Activated CD4-positive, alpha-beta T cell treated with anti-CD3 and anti-CD28 coated beads, Interleukin-2, Interleukin-6, amounts not matched to agents 100 ng/mL and 50 ng/mL, durations not matched to agents 16 hours and 8 hours (primary cell): ENCODE results near the gene AGRP.
"Not testable (repeated sequence)": the region's sequence is repeated elsewhere in the genome, so short reads cannot be mapped to it uniquely, and the experiment has no call there.

ENCODE experiments used
- DNase-seq: peaks from one replicate; pipeline ENCODE4 v3.0.0-alpha.2; 2020

Gene AGRP, protein sequence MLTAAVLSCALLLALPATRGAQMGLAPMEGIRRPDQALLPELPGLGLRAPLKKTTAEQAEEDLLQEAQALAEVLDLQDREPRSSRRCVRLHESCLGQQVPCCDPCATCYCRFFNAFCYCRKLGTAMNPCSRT

DNA sequence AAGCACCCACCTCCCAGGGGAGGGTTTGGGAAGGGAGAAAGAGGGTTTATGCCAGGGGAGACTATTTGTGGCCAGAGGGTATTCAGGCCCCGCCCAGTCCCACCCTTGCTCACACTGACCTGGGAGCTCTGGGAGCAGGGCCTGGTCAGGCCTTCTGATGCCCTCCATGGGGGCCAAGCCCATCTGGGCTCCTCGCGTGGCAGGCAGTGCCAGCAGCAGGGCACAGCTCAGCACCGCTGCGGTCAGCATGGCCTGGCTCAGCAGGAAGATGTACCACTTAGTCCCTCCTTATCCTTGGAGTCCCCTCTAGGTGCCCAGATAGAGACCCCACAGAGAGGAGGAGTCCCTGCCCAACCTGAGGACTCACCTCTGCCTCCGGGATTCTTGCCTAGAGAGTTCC lies at the start of gene AGRP:
Gene AGRP, minus strand, starts transcription at position 398 of the 400 bp plus-strand sequence. Its CDS starts 149 bp downstream, at position 249.
- no peak for DNase-seq

DNA sequence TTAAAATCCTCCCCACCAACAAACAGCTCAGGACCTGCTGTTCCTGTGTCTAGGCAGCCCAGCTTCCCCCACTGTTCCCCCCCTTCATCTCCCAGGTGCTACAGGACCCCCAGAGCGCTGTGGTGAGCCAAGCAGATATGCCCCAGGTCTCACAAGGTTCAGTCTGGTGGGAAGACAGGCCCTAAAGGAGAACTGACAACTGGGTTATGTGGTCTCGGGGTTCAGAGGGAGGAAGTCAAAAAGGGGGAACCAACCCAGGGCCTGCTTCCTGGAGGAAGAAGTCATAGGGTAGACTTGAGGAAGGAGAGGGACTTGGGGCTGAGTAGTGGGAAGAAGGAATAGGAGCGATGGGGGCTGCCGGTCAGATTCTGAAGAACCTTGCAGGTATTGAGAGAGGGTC lies 47.9 kb upstream of the AGRP start:
- no peak for DNase-seq

DNA sequence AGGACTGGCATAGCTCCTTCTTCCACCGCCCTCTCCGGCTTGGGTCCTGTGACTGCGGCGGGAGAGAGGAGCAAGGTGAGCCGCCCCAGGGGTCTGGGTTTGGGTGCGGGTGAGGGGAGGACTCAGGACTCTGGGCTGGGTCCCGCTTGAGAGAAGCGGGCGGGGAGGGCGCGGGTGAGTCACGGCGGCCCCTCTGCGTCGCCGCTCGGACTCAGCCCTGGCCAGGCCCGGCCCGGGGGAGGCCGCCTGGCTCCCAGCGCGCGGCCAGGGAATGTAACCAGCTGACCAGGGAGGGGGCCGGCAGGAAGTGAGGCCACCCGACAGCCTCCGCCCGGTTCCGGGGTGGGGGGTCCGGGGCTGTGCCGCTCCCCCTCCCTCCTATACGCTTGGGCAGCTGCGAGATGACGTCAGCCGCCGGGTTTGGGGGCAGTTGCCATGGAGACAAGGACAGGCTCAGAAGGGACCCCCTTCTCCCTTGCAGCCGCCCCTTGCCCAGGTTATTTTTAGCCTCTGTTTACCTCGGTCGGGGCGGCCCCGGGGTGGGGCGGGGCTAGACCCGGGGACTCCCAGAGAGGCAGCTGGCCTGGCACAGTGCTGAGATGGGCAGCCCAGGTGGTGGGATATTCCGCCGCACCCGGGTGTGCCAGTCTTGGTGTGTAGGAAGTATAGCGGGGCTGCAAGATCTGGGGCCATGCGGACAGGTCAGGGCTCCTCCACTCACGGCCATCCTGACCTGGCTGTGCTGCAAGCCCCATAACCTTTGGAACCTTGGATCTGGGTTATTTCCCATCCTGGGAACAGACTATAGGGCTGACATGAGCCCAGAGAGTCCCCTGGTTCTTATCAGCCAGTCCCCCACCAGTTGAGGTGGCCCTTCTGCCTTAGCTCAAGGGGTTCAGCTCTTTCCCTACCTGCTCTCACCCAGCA lies 46.9 kb upstream of the AGRP start:
- no peak for DNase-seq

DNA sequence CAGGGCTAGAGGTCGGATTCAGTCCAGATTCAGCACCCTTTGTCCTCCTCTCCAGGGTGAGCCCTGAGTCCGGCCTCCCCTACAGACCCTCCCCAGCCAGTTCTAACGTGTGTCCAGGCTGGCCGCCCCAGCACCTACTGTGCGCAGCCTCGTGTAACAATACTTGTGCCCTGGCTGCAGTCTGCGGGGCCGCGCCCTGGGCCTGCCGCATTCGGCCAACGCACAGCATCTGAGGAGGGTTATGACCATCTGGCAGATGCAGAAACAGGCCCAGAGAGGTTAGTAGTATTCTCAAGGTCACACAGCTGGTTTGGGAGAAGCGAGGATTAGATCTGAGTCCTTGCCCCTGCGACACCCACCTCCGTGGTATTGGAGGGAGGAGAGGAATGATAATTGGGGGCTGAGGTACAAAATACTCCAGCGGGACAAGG lies 46.2 kb upstream of the AGRP start:
- no peak for DNase-seq

DNA sequence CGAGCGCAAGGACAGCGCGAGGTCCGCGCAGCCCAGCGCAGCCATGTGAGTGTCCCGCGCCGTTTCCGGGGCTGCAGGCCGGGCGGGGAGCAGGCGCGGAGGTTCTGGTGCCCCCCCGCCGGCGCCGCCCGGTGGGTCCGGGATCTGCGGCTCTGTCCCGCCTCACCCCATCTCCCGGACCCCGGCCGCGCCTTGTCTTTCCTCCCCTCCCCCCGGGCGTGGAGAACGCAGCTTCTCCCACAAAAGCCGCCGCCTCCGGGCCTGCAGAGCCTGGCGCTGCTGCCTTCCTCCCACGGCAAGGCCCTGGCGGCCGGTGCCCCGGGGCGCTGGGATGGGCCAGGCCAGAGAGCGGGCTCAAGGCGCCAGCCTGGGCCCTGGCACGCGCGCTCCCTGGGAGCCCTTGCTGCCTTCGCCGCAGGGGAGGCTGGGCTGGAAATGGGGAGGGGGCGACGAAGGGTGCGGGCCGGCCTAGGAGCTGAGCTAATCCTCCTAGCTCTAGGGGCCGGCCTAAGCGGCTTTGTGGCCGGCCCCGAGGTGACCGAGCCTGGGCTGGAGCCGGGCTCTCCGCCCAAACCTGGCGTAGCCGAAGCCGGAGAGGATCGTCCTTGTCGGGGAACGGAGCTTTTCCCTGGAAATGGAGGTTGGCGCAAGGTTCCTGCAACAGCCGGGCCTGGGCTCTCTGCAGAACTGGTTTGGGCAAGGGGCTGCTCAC lies 45.7 kb upstream of the AGRP start:
- peak; percentile 23 for DNase-seq

DNA sequence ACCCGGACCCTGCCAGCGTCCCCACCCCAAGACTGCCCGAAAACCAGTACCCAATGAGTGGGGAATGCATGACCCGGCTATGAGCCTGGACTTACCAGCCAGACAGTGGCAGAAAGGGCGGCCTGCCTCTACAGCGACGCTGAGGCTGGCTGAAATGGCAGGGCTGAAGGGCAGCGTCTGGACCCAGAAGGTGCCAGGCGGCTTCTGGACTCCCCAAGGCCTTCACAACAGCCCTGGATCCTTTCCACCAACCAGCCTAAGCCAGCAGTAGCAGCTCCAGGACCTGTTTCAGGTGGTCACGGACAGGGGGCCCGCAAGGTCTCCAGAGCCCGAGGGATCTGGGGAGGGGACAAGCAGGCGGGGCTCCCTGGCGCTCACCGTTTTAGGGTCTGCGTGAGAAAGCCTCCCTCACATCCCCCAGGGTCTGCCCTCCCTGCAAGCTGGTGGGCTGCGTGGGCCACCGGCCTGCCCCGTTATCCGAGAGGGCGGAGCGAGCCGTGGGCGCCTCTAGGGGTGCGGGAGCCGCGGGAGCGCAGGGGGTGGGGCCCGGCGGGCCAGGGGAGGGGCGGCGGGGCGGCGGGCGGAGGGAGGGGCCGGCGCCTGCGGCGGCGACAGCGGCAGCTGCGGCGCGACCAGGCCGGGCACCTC lies 45.0 kb upstream of the AGRP start, which contains the start of gene RIPOR1:
Gene RIPOR1, plus strand, starts transcription at position 608 of the 648 bp plus-strand sequence. CDS start 9,618 bp downstream, outside the sequence.
- DNase-seq = peak; percentile 36

DNA sequence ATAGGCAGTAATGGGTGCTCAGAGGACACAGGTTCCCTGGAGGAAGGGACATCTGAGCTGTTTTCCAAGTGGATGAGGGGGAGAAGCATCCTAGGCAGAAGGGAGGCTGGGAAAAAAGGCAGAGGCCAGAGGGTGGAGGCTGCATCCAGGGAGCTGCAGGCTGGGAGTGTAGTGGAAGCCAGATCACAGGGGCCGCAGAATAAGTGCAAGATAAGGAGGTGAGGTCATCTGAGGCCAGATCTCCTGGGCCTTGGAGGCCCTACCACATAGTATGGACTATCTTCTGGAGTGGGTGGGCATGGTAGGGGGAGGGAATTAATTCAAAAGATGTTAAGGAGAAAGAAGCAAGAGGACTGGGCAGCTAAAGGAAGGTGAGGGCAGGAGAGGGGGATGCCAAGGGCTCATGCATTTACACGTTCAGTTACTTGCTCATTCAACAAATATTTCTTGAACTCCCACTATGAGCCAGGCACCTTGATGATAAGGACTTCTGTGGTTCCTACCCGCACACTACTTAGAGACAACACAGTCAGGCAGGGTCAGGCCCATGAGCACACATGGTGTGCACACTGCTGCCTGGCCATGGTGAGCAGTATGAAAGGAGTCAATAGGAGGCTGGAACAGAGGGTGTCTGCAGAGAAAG lies 42.9 kb upstream of the AGRP start:
- DNase-seq = no peak

DNA sequence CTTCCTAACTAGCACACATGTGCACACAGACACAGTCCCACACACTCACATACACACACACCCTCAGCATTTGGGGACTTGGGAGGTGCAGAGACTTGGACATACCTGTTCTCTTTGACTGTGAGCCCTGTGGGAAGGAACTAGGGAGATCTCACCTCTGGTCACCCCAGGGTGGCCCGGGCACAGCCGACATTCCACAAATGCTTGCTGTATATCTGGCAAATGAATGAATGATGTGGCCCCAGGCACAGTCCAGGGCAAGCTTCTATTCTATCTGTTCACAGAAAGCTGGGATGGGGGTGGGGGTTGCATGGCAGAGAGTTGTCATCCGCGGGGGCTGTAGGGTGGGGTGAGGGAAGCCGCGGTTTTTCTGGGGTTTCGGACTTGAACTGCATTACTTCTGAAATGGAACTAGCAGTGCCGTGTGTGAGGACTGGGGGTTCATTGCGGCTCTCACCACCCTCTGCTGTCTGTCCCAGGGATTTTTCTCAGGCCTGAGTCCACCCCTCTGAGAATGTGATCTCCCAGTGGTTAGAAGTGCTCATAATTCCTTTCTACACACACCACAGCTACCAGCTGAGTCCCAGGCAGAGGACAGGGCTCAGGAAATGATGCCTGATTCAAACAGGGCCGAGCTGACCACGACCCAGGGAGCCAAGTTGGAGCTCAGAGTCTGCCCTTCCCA lies 42.0 kb upstream of the AGRP start:
- DNase-seq = no peak

DNA sequence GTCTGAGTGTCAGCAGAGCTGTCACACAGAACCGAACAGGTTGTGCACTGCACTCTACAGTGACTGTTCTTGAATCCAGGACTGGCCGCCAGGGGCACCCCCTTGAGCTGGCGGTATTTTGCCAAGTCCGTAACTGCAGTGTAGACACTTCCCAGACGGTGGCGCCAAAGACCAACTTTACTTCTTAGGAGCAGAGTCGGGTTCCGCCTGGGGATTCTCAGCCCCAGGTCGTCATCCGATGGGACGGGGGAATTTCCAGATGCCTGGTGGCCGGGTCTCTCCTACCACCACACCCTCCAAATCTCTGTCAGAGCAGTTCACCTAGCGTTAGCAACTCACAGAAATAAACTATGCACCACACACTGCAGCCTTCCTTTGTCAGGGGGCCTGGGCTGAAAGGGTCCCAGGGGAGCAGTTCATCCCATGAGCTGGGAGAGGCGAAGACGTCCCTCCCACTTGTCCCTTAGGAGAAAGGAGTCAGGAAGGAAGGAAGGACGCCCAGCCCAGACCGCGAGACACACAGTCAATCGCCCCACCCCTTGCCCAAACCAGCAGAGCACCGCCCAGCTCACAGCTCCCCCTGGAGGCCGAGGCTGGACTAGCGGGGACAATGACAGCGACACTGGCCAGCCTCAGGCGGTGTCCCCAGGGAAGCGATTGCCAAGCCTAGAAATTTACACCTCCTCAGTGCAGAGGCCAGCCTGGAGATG lies 37.9 kb upstream of the AGRP start:
- peak; percentile 97 for DNase-seq

DNA sequence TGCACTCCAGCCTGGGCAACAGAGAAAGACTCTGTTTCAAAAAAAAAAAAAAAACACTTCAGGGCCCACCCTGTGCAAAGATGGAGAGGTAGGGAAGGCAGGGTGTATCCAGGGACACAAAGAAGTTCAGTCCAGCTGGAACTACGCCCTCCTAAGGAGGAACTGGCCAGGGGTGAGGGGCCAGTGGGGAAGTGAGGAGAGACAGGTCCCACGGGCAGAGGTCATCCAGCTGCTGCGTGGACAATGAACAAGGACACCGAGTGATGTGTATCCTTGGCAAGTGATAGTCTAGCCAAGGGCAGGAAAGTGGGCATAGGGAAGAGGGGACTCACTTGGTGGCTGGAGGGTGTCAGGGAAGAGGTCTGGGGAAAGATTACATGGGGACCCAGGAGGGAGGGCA lies 35.9 kb upstream of the AGRP start:
- DNase-seq = no peak

DNA sequence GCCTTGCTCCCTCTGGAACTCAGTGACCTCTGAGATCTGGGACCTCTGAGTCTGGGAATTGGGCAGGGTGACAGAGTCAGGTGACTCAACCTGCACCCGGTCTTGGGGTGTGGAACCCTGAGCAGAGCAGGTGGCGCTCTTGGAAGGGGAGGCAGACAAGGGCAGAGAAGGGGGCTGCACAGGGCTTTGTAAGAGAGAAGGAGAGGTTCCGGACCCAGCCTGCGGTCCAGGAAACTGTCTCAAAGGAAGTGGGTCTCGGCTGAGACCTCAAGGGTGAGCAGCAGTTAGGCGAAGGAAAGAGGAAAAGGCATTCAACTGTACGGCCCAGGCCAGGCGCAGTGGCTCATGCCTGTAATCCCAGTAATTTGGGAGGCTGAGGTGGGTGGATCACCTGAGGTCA lies 35.3 kb upstream of the AGRP start:
- no peak for DNase-seq

DNA sequence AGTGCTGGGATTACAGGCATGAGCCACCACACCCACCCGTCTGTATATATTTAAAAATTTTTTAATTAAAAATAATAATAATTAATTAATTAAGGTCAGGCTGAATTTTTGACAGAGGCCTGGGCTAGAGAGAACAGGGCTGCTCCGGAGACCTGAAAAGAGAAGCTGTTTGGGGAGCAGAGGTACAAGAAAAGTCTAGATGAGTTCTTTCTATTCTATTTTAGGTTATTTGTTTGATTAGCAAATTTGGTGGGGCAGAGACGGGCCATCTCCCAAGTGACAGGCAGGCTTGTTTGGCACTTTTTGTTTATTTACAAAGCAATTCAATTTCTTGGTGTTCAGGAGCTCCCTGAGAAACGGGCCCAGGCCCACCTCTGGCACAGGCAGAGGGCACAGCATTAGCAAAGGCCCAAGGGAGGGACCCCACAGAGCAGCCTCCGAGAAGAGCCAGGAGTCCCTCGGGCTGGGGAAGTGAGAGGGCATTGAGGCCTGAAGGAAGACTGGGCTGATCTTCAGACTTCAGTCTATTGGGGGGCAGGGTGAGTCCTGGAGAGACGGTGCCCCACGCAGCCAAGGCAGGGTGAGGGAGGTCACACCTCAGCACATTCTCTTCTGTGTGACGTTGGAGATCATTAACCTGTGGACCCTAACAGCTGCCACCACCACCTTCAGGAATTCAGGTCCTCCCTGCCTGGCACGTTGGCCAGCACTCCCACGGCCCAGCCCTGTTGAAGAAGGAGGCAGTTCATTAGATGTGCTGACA lies 34.5 kb upstream of the AGRP start:
- DNase-seq = no peak

DNA sequence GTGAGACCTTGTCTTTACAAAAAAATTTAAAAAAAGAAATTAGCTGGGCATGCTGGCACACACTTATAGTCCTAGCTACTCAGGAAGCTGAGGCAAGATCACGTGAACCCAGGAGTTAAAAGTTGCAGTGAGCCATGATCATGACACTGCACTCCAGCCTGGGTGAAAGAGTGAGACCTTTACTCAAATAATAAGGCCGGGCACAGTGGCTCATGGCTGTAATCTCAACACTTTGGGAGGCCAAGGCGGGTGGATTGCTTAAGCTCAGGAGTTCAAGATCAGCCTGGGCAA lies 33.8 kb upstream of the AGRP start:
- no peak for DNase-seq

DNA sequence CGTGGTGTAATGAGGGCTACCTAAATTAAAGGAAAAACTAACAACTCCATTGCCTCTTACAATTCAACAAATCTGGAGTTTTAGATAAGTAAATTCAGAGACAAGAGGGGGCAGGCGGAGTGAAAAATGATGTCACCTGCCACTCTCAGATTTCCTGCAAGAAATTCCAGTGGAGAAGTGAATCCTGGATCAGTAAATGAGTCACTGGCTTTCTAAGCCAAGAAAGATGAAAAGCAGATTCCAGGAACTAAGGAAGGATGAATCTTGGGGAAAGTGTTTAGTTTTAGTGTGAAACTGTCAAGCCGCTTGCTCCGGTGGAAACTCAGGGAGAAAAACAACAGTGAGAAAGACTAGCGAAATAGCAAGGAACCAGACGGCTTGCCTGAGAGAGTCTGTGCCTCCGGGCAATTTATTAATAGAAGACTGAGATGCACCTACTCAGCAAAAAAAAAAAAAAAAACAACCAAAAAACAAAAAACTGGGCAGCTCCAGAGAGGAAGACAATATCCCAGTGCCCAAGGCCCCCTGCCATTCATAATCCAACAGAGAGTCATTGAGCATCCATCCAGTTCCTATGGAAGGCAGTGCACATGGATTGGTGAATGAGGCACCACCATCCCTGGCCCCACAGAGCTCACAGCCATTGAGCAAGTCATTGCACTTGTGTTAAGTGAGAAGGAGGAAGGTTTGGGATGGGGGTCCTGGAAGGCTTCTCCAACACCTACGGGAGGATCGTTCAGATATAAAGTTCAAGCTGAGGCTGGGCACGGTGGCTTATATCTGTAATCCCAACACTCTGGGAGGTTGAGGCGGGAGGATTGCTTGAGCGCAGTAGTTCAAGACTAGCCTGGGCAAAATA lies 33.2 kb upstream of the AGRP start:
- DNase-seq = no peak

DNA sequence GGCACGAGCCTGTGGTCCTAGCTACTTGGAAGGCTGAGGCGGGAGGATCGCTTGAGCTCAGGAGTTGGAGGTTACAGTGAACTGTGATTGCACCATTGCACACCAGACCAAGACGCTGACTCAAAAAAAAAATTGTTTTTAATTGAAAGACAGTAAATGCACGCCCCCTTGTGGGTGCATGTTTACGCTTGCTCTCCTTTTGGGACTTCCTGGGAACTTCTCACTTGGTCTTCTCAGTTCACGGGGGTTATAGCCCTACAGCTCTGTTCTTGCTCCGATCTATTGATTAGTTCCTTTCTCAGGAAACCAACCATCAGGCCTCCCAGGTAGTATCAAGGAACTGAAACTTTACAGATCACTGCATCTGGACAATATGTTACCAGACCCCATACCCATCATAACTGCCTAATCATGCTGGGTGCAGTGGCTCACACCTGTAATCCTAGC lies 31.1 kb upstream of the AGRP start:
- peak; percentile 83 for DNase-seq

DNA sequence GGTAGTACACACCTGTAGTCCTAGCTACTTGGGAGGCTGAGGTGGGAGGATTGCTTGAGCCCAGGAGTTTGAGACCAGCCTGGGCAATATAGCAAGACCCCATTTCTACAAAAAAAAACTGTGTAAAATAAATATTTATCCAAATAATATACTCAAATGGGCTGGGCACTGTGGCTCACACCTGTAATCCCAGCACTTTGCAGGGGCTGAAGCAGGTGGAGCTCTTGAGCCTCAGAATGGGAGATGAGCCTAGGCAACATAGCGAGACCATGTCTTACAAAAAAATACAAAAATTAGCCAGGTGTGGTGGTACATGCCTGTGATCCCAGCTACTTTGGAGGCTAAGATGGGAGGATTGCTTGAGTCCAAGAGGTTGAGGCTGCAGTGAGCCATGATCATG lies 30.5 kb upstream of the AGRP start:
- not testable (repeated sequence) for DNase-seq

DNA sequence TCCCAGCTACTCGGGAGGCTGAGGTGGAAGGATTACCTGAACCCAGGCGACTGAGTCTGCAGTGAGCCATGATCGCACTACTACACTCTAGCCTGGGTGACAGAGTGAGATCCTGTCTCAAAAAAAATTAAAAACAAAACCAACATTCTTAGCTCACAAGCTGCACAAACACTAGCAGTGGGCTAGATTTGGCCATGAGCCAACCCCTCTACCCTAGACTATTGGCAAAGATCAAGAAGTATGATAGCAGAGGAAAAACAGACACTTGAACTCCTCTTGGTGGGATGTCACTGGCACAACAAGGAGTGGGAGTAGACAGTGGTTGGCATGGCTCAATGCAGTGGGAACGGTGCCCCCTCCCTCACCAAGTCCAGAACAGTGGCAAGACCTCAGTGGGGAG lies 25.7 kb upstream of the AGRP start:
- no peak for DNase-seq

DNA sequence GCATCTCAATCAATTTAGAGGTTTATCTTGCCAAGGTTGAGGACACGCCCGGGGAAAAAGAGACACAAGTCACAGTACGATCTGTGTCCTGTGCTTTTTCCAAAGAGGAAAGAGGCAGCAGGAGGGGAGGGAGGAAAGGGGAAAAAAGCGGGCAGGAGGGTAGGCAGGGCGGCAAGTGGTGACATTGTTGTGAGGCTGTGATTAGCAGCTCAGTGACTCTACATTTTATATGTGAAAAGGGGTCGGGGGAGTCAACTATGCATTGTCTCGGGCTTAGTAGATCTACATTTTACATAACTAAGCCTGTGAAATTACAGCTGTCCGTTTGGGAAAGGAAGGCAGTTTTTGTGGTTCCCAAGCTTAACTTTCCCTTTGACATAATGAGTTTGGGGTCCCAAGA lies 23.1 kb upstream of the AGRP start:
- no peak for DNase-seq
